Stimulated activated CD8-positive, alpha-beta memory T cell treated with anti-CD3 and anti-CD28 coated beads, Interleukin-4, amount 100 ng/mL, for 48 hours (primary cell): ENCODE data around the gene SLC36A1.

ENCODE experiments used
- DNase-seq: peaks from one replicate; pipeline ENCODE4 v3.0.0-alpha.2; 2020

The SLC36A1 gene

DNA sequence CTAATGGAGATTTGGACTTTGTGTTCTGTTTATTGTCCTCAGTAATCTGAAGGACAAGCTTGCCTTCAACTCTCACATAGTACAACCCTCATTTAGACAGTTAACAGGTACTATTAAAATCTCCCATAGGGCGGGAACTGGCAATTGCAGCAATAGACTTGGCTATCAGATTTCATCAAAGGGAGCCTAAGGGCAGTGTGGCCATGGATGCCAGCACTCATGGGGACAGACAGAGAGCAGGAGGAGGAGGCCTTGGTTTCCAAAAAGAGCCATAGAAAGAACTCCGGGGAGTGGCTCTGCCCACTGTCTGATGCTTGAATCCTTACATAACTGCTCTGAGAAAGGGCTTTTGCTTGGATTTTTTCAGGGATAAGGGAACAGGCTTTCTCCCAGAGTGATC, 6.8 kb downstream of the SLC36A1 start:
- DNase-seq, result no peak

- no peak for DNase-seq
Observed at GRCh38 chr5:151454889-151455288, 7.5 kb downstream of the SLC36A1 start.

- DNase-seq, result no peak
Observed at GRCh38 chr5:151456321-151456940, 9.0 kb downstream of the SLC36A1 start.

DNA sequence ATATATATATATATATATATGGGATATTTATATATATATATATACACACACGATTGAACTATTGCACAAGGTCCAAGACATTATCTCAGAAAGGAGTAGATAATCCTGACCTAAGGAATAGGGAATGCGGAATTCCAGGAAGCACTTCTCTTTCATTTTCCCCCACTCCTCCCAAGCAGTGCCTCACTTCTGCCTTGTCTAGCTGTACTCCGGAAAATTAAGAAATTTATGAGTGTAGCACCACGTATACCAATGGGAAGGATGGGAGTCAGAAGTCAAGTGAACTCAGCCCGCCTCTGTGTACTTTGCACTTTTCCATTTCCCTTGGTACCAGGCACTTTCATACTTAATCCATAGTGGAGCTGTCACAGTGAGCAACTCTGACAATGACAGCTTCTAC, 10.9 kb downstream of the SLC36A1 start:
- DNase-seq, result no peak

DNA sequence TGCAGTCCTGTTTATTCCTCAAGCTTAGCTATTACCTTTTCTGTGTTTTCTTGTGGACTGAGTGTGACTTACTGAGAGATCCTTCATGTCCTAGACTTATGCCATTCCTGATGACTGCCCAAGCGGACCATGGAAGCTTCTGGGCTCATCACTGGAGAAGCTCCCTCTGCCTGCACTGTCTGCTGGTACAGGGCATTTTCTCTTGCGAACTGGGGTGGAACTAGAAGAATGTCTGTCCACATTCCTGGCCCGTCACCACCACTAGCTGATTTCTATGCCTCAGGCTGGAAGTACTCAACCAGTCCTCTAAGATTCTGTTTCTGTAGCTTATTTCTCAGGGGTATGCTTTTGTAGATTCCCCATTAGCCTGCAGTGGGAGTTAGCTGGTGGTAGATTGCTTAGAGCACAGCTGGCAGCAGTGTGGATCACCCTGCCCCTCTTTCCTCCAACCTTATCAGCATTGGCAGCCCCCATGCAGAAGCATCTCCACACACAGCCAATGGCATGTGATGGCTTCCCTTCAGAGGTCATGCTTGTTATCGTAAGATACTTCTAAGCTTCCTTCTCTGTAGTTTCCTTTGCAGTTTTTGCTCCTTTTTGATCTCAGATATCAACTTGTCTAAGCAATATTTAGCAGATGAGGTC, 12.4 kb downstream of the SLC36A1 start:
- no peak for DNase-seq

- DNase-seq, result no peak
Observed at GRCh38 chr5:151461312-151461711, 13.9 kb downstream of the SLC36A1 start.

GRCh38 chr5:151463137-151464029, 16.0 kb downstream of the SLC36A1 start:
- DNase-seq, result no peak

DNA sequence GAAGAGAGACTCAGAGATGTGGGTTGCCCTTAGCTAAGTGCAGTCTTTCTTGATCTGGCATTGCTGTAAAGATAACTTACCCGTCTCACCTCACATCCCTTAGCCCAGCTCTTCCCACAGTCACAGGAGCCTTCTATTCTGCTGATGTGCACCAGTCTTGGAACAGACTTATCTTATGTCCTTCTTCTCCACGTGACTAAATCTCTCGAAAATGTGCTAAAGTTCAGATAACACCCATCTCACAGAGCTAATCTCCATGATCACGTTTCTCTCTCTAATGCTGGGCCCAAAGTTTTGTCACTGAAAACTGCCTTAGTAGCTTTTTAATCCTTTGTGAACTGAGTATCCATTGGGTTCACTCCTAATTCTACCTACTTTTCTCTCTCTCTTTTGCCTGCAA, 16.7 kb downstream of the SLC36A1 start:
- DNase-seq, result no peak

DNA sequence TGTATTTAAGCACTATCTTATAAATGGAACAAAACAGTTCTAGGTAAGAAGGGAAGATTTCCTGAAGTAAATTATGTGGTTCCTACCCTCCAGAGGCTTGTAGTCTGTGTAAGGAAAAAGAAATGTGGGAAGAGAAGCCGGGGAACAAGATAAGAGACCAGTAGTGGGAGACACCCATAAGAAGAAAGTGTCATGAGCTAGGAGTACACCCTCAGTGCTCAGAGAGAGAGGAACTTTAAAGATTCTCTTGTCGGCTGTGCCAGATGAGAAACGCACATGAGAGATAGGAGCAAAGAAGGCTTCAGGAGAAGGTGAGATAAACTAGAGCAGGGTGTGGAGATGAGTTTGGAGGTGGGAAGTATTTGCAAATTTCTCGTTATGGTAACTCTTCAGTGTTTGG, 18.1 kb downstream of the SLC36A1 start:
- DNase-seq, result no peak

DNA sequence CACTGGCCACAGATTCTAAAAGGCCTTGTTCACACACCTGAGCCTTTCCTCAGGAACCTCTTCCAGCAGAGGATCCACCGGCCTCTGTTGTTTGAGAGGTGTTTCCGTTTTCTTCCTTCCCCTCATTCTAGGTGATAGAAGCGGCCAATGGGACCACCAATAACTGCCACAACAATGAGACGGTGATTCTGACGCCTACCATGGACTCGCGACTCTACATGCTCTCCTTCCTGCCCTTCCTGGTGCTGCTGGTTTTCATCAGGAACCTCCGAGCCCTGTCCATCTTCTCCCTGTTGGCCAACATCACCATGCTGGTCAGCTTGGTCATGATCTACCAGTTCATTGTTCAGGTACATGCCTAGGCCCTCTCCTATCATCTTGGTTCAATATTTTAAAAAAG, 20.2 kb downstream of the SLC36A1 start:
- no peak for DNase-seq

DNA sequence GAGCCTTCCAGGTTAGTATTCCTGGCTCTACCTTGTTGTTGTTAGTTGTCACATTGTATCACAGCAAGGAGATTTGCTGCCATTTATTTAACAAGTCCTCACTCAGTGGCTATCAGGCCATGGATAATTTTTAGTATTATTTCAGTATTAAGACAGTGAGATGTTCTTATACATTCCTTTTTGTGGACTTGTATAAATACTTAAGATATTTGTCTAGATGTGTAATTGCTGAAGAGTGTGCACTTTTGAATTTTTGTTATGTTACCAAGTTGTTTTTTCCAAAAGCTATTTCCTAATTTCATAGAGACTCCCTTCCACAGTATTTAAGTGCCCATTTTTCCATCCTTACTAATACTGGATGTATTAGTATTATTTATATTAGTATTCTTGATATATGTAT, 22.0 kb downstream of the SLC36A1 start:
- DNase-seq, result no peak

- no peak for DNase-seq
Observed at GRCh38 chr5:151469992-151470391, 22.6 kb downstream of the SLC36A1 start.

- DNase-seq, result no peak
Observed at GRCh38 chr5:151470439-151470838, 23.0 kb downstream of the SLC36A1 start.

DNA sequence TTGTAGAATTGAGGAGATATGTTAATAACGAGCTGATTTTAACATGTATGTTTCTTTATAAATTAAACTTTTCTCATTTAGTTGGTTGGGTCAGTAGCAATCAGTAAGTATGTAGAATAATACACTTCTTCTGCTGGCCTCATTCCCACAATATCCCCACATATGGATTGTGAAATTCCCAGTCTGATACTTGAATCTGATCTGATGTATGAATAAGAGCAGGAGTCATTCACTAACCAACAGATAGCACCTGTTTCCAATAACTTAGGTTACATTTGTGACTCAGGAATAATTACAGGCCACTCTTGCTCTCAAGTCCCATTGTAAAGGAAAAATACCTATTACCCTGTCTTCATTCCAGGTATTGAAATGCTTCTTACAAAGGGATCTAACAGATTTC, 23.9 kb downstream of the SLC36A1 start:
- DNase-seq, result no peak

GRCh38 chr5:151474799-151475198, 27.4 kb downstream of the SLC36A1 start:
- no peak for DNase-seq

- no peak for DNase-seq
Observed at GRCh38 chr5:151475388-151475787, 28.0 kb downstream of the SLC36A1 start.

DNA sequence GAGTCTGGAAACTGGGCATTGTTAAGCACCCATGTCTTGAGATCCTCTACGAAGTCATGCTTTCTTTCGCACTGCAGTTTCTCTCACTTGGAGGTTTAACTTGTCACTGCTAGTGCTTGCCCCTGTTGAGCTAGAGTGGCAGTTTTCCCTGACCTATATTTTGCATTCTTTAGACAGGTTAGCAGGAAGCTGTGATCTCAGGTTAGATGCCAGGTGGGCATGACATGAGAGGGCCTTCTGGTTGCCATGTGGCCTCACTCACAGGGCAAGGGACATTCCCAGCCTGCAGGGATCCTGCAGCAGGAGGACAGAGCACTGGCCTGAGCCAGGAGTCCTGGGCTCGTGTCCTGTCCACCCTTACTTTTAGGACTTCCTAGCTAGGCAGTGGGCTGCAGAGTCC, 28.6 kb downstream of the SLC36A1 start:
- DNase-seq, result no peak

- DNase-seq, result no peak
Observed at GRCh38 chr5:151477101-151477500, 29.7 kb downstream of the SLC36A1 start.

DNA sequence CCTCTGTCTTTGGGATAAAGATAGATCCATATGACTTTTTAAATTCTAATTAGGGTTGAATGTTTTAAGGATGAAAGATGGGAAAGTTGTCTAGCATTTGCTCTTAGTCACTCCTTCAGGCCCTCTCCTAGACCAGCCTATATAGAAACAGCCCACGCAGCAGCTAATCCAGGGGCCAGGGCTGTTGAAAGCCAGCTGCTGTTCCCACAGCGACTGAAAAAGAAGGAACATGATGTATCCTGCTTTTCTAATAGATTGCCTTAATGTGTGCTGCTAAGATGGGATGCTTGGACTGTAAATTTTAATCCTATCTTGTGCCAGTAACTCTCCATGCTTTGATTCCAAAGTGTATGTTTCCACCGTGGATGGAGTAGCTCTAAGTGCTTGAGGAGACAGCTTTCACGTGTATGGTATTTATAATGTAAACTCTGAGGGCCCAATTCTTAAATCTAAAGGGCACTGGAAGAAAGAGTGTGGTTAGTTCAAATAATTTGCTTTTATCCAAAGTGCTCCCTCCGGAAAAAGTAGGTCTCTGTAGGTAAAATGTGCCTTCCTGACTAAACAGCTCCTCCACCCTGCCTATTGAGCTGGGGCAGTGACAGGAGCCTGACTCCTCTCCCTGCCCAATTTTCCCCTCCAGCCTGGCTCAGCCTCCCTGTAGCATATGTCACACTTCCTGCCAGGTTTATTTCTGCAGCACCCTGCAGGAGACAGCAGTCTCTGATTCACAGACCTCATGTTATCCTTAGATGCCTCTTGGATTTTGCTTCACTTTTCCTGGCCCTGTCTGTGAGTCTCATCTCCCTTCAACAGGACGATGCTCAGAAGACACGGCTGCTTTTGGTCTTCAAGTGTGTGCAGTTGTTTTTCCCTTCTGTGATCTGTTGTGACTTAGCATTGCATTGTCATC, 33.2 kb downstream of the SLC36A1 start:
- DNase-seq, result no peak

GRCh38 chr5:151483176-151483575, 35.8 kb downstream of the SLC36A1 start:
- DNase-seq, result no peak

GRCh38 chr5:151483647-151484046, 36.2 kb downstream of the SLC36A1 start:
- DNase-seq, result no peak

GRCh38 chr5:151487544-151487943, 40.1 kb downstream of the SLC36A1 start:
- no peak for DNase-seq

- no peak for DNase-seq
Observed at GRCh38 chr5:151490627-151491026, 43.2 kb downstream of the SLC36A1 start.
